NB4 (cell line): ENCODE results near the gene ADORA2A.

ENCODE experiments used
- POLR2A ChIP-seq: IDR thresholded peaks from 2 replicates; pipeline ENCODE4 v1.6.1; 2011; ENCODE audit warnings: mild to moderate bottlenecking; ENCODE audit not compliant: insufficient read length; ENCODE audit errors: extremely low read depth
- TF ChIP-seq, protein P1 (sequence below): IDR thresholded peaks from one replicate; pipeline ENCODE4 v1.5.1; 2012; ENCODE audit warnings: low read depth, low read length

DNA sequence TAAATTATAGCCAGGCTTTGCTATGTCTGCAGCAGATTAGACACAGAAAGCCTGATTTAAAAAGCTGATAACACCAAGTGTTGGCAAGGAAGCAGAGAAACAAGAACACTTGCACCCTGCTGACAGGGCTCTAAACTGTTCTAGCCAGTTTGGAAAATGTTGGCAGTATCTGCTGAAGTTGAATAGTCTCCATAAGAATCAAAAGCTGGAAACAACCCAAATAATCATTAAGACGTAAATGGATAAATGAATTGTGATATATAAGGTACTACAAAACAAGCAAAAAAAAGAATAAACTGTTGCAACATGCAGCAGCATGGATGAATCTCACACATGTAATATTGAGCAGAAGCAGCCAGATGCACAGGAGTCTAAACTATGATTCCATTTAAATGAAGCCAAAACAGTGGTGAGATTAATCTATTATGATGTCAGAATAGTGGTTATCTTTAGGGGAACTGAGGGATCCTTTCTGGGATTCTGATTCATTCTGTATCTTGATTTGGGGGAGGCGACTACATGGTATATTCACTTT lies 40.4 kb upstream of the ADORA2A start:
- TF ChIP-seq, protein P1, sequence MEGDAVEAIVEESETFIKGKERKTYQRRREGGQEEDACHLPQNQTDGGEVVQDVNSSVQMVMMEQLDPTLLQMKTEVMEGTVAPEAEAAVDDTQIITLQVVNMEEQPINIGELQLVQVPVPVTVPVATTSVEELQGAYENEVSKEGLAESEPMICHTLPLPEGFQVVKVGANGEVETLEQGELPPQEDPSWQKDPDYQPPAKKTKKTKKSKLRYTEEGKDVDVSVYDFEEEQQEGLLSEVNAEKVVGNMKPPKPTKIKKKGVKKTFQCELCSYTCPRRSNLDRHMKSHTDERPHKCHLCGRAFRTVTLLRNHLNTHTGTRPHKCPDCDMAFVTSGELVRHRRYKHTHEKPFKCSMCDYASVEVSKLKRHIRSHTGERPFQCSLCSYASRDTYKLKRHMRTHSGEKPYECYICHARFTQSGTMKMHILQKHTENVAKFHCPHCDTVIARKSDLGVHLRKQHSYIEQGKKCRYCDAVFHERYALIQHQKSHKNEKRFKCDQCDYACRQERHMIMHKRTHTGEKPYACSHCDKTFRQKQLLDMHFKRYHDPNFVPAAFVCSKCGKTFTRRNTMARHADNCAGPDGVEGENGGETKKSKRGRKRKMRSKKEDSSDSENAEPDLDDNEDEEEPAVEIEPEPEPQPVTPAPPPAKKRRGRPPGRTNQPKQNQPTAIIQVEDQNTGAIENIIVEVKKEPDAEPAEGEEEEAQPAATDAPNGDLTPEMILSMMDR, result no peak
- TF ChIP-seq POLR2A, result no peak
